AG04450 (cell line): ENCODE measurements around the gene MMP2. TPM values are rescaled to one million over a fixed set of nuclear protein-coding genes. Genes with fewer than 3 reads are reported as not detected.

Source experiments
- CTCF ChIA-PET: fragments of 300-600, 350-600 bp; formaldehyde crosslinking; extraction: SDS; loops from one replicate; lab custom pipeline; 2022; ENCODE audit warnings: antibody characterized with exemption, inconsistent platforms; lab: Charles Lee
- POLR2A ChIA-PET: fragments of 350-600 bp; formaldehyde crosslinking; extraction: SDS; loops from one replicate; lab custom pipeline; 2021; ENCODE audit warnings: antibody characterized with exemption, inconsistent platforms; lab: Yijun Ruan, JAX
- DNase-seq: peaks from one replicate; pipeline ENCODE4 v3.0.0-alpha.2; 2011; ENCODE audit warnings: low read depth, low spot score
- H3K27ac ChIP-seq: one replicate; pipeline ENCODE4 v1.5.1; 2012; ENCODE audit warnings: low read depth, low read length, control low read depth
- H3K27me3 ChIP-seq: one replicate; pipeline ENCODE4 v1.6.0; 2012; ENCODE audit warnings: low read length; ENCODE audit not compliant: control insufficient read depth, insufficient read depth
- H3K4me3 ChIP-seq: 2 replicates; pipeline ENCODE4 v1.5.1; 2011; ENCODE audit warnings: mild to moderate bottlenecking, low read depth, low read length, control low read depth
- H3K9me3 ChIP-seq: 2 replicates; pipeline ENCODE4 v1.5.1; 2012; ENCODE audit warnings: low read length; ENCODE audit not compliant: control insufficient read depth, insufficient read depth
- CTCF ChIP-seq: IDR thresholded peaks from 2 replicates; pipeline ENCODE4 v1.5.1; 2011; ENCODE audit warnings: low read depth, low read length, control low read depth, inconsistent platforms
- polyA plus RNA-seq: library from polyadenylated mRNA; depleted of rRNA; stranded (reverse); fragments of >200 nt; gene quantifications from 2 replicates; pipeline ENCODE4 v1.2.3, GENCODE V29; 2011

The MMP2 gene
- polyA plus RNA-seq, 1 experiment = 1,281 TPM

- CTCF ChIA-PET = interaction anchor here (1.4 to 3.5 kb wide), 2 partner anchors 21 to 85 kb away, joined by 3 to 14 read pairs; no protein-coding TSS in a partner anchor
- H3K27me3 ChIP-seq = no peaks in the 10 kb centered on the region
- POLR2A ChIA-PET = no interaction called here
- H3K27ac ChIP-seq = no peak overlapping the region
- no peaks in the 10 kb centered on the region for H3K9me3 ChIP-seq
- TF ChIP-seq CTCF = no peak
- DNase-seq = no peak
- no peak overlapping the region for H3K4me3 ChIP-seq
These were observed 35.3 kb upstream of the MMP2 start for GRCh38 chr16:55443434-55444346.

- no peaks in the 10 kb centered on the region for H3K27me3 ChIP-seq
- no peak overlapping the region for H3K4me3 ChIP-seq
- CTCF ChIA-PET = interaction anchor here (1.4 to 3.5 kb wide), 2 partner anchors 20 to 84 kb away, joined by 3 to 14 read pairs; no protein-coding TSS in a partner anchor
- TF ChIP-seq CTCF = no peak
- POLR2A ChIA-PET = no interaction called here
- DNase-seq = no peak
- no peaks in the 10 kb centered on the region for H3K9me3 ChIP-seq
- H3K27ac ChIP-seq = no peak overlapping the region
These were observed 34.1 kb upstream of the MMP2 start for GRCh38 chr16:55444754-55445485.

- no peak for TF ChIP-seq CTCF
- no peaks in the 10 kb centered on the region for H3K9me3 ChIP-seq
- no peak for DNase-seq
- H3K27me3 ChIP-seq = peaks cover 3% of the 10 kb centered on the region
- POLR2A ChIA-PET = no interaction called here
- CTCF ChIA-PET = interaction anchor here (1.2 kb wide), 1 partner anchor 17 kb away, joined by 3 read pairs; no protein-coding TSS in a partner anchor
- no peak overlapping the region for H3K27ac ChIP-seq
- no peak overlapping the region for H3K4me3 ChIP-seq
These were observed 31.8 kb upstream of the MMP2 start for GRCh38 chr16:55447231-55447630.

- POLR2A ChIA-PET = no interaction called here
- H3K27me3 ChIP-seq = peaks cover 3% of the 10 kb centered on the region
These were observed 26.0 kb upstream of the MMP2 start for GRCh38 chr16:55452996-55453395.

More at GRCh38 chr16:55452996-55453395, 26.0 kb upstream of the MMP2 start:
- DNase-seq = no peak
- CTCF ChIA-PET = interaction anchor here (0.7 to 2.9 kb wide), 2 partner anchors 9 to 12 kb away, joined by 4 to 15 read pairs; no protein-coding TSS in a partner anchor
- Histone ChIP-seq H3K4me3 (no peak overlapping the region), H3K9me3 (no peaks in the 10 kb centered on the region), H3K27ac (no peak overlapping the region)
- no peak for TF ChIP-seq CTCF
